B cell (primary cell): ENCODE measurements around the gene SEPTIN2.

Experiments used
- CTCF ChIP-seq: fragments of 200-600 bp; IDR thresholded peaks from one replicate; pipeline ENCODE4 v1.8.0; 2022; ENCODE audit warnings: antibody characterized with exemption, mild to moderate bottlenecking
- EZH2 ChIP-seq: IDR thresholded peaks from 2 replicates; pipeline ENCODE4 v1.6.1; 2012; ENCODE audit warnings: borderline replicate concordance, low read depth, mild to moderate bottlenecking, moderate library complexity, low read length; ENCODE audit not compliant: insufficient read depth, poor library complexity, severe bottlenecking

- TF ChIP-seq CTCF, result no peak
- no peak for TF ChIP-seq EZH2
Observed at GRCh38 chr2:241308832-241309500, 6.8 kb upstream of the SEPTIN2 start.
